GM21447 (cell line): ENCODE data around the gene AGAP3.
A peak's percentile ranks its signal among the peaks of the same experiment; 100 is the strongest.

ENCODE experiments used
- ATAC-seq: cut with Tn5 transposase; IDR thresholded peaks from one replicate; pipeline ENCODE4 v1.9.1; 2021; ENCODE audit not compliant: unreplicated experiment

AGAP3 gene

DNA sequence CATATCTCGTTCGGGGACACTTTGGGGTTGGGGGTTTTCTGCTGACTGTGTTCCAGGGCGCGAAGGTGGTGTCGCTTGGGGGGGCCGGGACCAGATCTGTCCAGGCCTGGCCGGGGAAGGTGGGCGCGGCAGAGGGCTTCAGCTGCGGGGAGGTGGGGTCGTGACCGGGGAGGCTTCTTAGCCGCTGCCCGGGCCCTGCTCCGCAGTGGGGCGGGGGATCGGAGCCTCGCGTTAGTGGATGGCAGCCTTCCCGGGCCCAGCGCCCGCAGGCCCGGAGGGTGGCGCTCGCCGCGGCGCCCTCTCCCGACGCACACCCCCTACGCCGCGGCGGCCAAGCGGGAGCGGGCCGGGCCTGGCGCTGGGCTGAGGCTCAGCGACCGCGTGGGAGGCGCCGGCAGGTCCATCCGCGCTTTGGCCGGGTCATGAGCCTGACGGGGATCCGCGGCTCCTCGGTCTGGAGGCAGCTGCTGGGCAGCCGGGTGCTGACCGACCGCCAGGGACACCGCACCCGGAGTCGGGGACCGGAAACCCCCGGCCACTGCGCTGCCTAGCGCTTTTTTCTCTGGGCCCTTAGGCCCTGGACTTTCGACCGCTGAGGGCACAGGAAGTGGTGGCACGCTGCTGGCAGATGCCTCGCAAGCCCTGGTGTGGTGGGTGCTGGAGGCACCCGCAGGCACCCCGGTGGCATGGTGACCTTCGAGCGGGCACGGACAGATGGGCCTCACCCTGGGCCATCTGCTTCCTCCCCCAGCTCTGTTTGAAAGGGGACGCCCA is 1.2 kb downstream of the AGAP3 start:
- peak; percentile 21 for ATAC-seq

DNA sequence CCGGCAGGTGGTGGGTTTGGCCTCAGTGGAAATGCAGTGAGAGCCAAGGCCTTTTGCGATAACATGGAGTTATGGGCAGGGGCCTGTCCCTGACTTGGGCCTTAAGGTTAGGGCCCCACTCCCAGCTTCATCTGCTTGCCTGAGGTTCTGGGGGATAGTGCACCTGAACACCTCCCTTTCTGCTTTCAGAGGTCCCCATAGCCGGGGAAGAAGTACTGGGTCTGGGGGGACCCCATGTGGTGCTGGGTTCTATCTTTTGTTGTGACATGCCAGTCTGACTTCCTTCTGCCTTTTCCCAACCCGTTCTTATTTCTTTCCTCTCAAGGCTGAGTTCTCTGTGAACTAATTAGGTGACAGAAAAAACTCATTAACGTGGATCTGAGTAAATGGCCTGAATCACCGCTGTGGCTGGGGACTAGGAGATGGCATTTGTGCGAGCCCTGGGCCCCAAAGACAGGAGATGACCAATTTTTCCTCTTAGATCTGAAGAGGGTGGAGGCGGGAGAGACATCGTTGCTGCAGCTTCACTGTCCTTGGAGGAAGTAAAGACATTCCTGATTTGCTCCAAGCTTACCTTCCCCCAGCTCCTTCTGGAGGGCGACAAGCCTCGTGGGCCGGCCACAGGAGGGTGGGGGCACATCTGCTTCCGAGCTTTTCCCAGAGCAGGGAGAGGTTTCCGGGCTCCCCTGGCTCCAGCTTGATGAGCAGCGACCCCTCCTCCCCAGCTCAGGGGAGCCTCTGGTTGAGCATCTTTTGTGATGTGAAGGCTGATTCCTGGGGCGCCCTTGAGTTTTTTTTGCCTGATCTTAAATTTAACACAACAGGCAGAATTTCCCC is 2.0 kb downstream of the AGAP3 start:
- no peak for ATAC-seq

DNA sequence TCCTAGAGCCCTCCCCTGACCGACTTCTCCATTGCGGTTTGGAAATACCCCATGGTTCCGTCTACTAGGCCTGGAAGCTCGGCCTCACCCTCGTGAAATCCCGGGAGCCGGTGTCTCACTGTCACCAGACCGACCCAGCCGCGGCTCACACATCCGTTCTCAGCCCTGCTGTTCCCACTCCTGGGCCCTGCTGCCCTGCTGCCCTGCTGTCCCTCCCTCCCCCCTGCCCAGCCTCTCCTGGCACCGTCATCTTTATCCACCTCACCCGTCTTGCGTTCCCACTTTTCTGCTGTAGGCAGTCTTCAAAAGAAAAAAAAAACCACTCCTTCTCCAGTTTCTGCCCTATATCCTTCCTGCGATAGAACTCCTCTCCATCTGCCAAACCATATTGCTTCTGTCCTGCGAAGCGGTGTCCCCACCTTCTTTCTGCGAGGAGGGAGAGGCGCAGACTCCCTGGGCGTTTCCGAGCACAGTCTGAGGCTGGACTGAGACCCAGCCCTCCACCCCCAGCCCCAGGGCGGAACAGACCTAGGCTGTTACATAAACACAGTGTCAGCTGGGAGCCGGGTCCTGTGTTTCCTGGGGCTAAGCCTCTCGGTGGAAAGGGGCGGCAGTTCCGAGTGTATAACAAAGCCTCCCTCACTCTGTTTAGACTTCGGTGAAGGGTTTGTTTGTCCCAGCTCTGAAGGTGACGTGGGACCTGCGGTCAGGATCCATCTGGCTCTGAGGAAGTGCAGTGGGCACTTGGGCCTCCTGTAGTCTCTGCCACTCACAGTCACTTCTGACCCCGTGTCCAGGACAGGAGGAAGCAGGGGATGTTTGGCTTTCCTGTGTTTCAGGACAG is 2.8 kb downstream of the AGAP3 start:
- no peak for ATAC-seq

DNA sequence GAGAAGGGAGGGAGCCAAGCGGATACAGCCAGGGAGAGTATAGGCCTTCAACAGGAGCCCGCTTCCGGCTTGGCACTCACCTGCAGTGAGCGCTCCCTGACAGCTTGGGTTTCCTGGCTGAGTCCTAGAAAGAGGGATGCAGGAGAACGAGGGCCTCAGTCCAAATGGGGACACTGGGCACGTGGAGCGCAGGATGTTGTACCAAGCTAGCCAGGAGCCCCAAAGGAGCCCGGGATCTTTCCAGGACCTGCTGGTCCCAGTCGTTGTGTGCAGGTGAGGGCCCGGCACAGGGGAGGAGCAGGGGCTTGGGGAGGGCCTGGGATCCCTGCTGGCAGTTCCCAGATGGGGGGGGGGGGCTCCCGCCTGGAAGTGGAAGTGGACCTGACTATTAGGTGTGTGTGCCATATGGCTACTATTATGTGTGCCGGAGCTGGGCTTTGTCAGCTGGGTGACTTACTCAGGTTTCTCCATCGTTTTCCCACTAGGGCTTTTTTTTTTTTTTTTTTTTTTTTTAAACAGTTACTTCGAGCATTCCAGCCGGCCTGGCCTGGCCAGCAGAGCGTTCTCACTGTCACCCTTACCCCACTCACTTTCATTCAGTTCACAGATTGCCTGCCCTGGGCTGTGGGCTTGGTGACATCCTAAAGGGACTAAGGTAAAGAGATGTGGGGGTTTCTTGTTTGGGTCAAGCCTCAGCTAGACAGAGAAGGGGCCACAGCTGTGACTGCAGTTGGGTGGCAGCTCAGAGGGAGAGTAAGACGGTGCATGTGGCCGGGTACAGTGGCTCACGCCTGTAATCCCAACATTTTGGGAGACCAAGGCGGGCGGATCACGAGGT is 3.8 kb downstream of the AGAP3 start:
- no peak for ATAC-seq

DNA sequence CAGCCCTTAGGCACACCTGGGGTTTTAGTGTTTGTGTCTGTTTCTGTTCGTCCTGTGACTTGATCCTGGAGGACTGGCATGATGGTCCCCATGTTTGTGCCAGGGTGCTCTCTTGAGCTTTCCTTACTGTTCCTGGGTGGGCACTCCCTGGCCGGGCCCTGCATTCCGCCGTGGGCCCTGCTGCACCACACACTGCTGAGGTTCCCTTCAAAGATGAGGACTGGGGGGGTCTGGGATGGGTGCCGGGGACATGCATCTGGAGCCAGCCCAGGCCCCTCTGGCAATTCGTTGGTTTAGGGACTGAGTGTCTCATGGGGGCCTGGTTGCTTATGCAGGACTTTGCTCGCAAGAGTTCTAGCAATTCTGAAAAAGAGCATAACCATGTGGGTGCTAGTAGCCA is 4.7 kb downstream of the AGAP3 start:
- no peak for ATAC-seq

DNA sequence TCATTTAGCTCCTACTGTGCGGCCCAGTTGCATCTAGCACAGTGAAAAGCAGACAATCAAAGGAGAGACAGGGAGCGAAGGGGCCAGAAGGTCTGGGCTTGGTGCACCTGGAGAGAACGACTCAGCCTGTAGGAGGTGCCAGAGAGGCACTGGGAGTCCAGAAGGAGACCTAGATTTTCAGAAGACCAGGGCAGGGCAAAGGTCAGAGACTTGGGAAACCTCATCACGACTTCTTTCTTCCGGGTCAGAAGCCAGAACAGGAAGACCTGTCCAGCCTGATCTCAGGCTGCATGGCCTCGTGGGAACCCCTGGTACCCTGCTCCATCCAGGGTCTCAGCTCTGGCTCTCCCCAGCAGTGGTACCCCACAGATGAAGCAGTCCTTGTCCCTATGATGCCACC is 5.2 kb downstream of the AGAP3 start:
- no peak for ATAC-seq

DNA sequence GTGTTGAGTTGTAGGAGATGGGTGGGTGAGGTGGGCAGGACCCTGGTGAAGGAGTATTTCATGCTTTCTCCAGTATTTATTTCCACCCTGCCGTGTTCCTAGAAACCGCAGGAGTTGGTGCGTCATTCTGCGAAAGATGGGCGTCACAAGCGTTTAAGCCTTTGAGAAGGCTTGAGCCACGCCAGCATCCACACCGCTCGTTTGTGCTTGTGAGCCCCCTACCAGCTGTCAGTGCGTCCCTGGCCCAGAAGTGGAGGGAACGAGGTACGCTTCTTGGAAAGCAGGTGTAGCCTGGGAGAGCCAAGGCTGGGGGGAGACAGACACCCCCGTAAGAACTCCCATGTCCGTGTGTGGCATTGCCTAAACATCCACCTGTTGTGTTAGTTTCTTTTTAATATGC is 5.7 kb downstream of the AGAP3 start:
- ATAC-seq, result no peak

DNA sequence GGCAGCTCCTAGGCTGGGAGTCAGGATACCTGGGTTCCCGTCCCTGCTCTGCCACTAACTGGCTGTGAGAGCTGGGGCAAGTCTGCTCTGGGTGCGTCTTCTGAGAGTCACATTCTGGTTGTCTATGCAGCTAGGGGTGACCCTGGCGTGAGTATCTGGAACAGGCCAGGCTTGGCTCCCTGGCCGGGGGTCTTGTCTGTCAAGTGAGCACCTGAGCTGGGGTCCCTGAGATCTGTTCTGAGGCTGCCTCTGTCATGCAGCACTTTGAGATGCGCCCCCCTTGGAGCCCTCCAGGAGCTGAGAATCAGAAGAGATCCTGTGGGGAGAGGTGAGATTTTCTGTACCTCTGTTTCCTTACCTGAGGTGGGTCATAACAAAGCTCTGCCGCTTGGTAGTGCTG is 7.5 kb downstream of the AGAP3 start:
- no peak for ATAC-seq

DNA sequence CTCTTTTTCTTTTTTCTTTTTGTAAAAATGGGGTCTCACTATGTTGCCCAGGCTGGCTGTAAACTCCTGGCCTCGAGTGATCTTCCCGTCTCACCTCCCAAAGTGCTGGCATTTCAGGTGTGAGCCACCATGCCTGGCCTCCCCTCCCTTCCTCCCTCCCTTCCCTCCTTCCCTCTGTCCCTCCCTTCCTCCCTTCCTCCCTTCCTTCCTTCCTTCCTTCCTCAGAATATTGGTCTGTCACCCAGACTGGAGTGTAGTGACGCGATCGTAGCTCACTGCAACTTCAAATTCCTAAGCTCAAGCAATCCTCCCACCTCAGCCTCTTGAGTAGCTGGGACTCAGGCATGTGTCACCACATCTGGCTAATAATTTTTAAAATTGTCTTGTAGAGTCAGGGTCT is 8.4 kb downstream of the AGAP3 start:
- ATAC-seq, result no peak

DNA sequence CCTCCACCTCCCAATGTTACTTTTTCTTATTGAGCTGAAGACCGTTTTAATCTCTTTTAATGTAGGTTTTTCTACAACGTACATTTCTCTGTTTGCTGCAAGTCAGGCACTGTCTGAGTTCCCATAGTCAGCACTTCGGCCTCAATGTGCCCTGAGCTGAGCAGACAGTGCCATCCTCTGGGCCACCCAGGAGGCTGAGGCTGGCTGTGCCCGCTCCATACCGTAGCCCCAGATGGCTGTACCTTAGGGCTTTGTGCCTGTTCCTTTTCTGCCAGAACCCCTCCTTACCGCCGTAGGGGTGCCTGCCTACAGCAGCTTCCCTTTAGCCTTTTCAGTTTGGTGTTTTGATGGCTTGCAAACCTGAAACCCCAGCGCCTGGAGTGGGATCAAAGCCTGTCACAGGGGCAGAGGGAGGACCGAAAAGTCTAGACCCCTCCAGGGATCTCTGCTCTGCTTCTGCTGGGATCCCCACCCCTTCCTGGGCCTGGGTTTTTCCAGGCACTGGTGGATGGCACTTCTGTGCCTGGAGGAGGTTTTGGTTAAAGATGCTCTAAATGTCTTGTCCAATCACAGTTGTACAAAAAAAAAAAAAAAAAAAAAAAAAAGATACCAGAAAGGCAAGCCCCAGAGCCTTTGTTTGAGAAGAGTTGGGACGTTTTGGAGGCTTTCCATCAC is 9.0 kb downstream of the AGAP3 start:
- ATAC-seq, result no peak

DNA sequence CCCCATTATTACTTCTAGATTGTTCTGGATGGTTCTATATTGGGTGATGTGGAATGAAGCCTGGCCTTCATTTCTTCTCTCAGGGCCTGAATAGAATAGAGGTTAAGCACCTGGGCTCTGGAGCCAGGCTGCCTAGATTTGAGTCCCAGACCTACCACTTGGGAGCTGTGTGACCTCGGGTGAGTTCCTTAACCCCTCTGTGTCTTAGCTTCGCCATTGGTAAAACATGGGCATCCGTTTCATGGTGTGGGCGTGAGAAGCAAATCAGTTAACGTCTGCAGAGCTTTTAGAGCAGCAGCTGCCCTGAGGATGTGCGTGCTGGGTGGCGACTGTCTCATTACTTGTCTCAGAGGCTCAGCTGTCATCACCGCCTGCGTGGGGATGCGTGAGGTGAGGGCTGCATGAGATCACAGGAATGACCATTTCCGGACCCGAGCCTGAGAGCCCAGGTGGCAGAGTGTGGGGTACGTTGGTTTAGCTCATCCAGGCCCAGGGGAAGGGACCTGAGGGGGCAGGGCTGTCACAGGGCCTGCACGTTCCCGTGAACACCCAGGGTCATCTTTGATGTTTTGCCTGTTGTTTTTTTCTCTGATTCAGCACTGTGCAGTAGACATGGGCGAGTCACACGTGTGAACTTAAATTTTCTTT is 9.7 kb downstream of the AGAP3 start:
- ATAC-seq, result no peak

DNA sequence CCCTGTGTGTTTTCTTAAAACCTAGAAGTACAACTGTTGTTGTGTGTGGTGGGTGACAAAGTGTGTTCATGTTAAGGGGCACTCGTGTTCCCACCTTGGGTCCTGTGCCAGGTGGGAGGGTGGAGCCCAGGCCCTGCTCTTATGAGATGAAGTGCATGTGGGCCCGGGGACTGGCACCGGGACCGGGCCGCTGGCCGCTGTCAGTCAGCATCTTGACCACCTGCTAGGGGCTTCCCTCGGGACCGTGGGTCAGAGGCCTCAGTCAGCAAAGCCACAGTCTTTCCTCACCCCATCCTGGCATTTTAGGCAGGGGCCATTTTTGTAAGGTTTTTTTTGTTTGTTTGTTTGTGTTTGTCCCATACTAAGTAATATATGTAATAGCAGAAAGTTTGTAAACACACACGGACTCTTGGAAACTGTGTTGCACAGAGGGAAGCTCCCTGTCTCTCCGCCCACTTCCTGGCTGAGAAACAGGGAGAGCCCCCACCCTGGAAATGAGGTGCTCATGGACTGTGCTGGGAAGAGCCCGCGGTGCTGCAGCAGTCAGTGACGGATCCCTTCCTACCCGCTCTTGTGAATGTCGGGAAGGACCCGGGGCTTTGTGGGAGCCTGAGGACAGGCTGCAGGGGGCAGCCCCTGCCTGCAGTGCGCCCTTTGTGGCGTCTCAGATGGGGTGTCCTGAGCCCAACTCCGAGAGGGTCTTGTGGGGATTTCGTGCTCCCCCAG is 13.4 kb downstream of the AGAP3 start:
- no peak for ATAC-seq

DNA sequence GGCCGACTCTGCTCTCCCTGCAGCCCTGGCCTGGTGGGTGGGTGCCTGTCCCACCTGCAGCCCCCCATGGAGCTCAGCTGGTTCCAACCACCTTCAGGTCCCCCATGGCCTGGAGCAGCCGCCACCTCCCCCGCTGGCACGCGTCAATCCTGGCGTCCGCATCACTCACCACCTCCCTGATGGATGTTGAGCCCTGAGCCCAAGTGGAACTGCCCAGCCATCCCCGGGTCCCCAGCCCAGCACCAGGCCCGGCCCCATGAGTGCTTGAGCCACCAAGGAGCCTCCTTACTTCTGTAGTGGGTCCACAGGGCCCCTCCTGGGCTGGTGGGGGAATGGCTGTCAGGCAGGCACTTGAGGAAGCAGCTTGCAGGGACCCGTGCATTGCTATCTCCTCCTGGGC is 14.6 kb downstream of the AGAP3 start:
- ATAC-seq, result no peak

DNA sequence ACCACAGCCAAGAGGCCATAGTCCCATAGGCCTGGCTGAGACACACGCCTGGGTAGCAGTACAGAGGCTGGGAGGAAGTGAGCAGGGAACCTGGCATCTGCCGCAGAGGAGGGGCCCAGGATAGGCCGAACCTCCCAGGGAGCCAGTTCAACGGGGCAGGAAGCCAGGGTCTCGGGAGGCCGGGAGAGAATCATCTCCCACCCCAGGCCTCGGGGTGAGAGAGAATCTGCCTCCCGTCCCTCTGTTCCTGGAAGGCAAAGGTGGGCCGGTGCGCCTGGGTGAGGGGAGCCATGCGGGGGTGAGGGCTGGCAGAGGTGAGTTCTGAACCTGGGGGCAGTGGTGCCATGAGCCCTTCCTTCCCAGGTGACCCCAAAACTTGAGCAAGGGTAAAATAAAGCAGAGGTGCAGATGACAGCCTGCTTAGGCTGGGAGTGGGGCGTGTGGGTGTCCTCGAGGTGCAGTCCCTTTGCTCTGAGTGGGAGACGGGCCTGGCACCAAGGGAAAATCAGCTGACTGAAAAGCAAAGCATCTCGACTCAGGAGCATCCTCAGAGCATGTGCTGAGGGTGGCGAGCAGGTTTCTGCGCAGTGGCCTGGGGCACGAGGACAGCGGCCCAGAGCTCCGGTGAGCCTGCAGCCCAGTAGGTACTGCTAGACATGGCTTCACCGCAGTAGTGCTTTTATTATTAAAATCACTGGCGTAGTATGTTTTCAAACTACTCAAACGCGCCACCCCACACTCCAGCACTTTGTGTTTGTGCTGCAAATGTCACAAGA is 15.5 kb downstream of the AGAP3 start:
- no peak for ATAC-seq

DNA sequence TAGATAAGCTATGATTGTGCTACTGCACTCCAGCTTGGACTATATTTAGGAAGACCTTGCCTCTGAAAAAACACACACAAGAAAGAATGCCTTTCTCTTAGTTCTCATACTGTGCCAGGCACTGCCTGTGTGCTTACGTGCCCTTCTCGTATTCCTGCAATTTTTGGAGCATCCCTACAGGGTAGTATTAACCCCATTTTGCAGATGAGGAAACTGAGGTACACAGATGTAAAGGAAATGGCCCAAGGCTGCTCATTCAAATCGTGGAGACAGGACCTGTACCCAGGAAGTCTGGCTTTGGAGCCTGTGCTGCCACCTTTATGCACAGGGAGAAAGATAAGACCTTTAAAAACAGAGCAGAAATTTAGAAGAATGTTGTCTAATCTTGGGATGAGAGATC is 16.7 kb downstream of the AGAP3 start:
- no peak for ATAC-seq

DNA sequence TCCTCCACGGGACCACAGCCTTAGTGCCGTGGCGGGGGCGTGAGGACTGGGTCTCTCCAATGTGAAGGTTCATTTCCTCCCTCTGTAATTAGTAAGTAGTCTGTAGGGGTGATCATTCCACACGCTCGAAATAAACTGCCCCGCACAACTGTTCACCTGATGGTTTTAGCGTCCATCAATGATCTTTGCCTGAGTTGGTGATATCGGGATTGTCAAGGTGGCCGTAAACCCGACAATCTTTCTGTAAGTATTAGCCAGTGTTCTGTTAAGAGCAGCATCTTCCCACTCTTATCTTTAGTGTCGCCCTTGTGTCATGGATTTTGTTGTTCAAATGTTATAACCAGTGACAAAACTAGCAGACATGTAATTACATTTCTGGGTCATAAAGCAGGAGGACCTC is 17.7 kb downstream of the AGAP3 start:
- ATAC-seq, result no peak

DNA sequence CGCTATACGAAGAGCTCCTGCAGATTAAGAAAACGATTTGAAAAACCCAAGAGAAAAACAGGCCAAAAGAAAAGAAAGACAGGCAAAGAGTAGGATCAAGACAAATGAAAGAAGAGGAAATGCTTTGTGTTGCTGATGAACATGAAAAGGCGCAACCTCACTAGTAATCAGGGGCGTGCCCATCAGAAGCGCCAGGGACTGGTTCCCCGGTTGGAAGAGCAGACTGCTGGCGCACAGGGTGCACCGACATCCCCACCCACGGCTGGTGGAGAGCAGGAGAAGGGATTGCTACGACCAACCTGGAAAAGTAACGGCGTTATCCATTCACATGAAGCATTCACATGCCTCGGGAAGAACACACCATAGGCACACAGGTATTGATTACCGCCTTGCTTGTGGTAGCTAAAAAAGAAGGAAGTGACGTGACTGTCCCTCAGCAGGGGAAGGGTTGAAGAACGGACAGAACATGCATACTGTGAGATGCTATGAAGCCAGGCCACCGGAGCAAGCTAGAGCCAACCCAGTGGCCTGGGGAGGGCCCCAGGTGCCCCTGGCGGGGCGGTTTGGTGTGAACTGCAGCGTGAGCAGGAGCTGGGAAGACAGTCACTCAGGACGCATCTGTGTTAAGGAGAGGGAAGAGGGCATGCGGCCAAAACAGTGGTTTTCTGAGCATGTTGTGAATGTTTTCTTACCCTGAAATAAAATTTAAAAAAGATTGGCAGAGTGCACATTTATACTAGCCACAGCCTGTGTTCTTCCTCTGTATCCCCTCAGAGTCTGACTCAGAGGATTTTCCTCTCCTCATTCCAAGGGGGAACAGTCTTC is 18.3 kb downstream of the AGAP3 start:
- no peak for ATAC-seq
